Neutrophil (primary cell): ENCODE measurements around the gene PCLO.
"Not testable (repeated sequence)": the region's sequence is repeated elsewhere in the genome, so short reads cannot be mapped to it uniquely, and the experiment has no call there.

Experiments
- H3K27ac ChIP-seq: fragments of 200-600 bp; sonication (generic); 2 replicates; pipeline ENCODE4 v1.5.1; 2016; ENCODE audit warnings: mild to moderate bottlenecking, moderate library complexity
- H3K27me3 ChIP-seq: fragments of 200-600 bp; sonication (generic); 2 replicates; pipeline ENCODE4 v1.6.0; 2016; ENCODE audit warnings: mild to moderate bottlenecking
- H3K36me3 ChIP-seq: fragments of 200-600 bp; sonication (generic); 2 replicates; pipeline ENCODE4 v1.5.1; 2017
- H3K4me1 ChIP-seq, 2 experiments: fragments of 200-600 bp in 1 of 2; sonication (generic) in 1 of 2; 1 replicate in 1 of 2; 2 replicates in 1 of 2; pipeline versions ENCODE4 v1.5.1 to v1.6.1; 2013 to 2016; ENCODE audit warnings: low read depth in 1 of 2, low read length in 1 of 2, mild to moderate bottlenecking in 1 of 2, moderate library complexity in 1 of 2; ENCODE audit not compliant: control insufficient read depth in 1 of 2, insufficient read depth in 1 of 2
- H3K4me3 ChIP-seq, 2 experiments: fragments of 200-600 bp in 1 of 2; sonication (generic) in 1 of 2; 1 replicate in 1 of 2; 2 replicates in 1 of 2; pipeline ENCODE4 v1.5.1; 2013 to 2016; ENCODE audit warnings: low read depth in 1 of 2, low read length in 1 of 2, mild to moderate bottlenecking in 1 of 2, moderate library complexity in 1 of 2
- H3K9me3 ChIP-seq: fragments of 200-600 bp; sonication (generic); 2 replicates; pipeline ENCODE4 v1.5.1; 2016
- TF ChIP-seq, protein P1 (sequence below): fragments of 200-600 bp; sonication (generic); IDR thresholded peaks from 2 replicates; pipeline ENCODE4 v1.5.1; 2016; ENCODE audit warnings: antibody characterized with exemption

The PCLO gene

DNA sequence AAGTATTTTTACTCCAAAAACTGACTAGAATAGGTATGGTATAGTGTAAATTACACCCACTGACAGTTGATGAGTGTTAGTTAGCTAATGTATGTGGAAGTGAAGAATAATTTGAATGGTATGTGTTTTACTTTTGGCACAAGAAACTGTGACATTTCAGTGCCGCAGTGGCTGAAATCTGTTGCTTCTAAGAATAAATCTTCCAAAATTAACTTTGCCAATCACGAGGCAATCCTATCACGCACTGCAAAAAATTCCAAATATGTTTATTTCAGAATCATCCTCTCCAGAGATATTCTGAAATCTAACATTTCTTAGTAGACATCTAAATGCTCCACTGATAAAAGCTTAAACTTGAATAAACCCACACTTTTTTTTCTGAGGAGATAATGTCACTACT, 61.2 kb downstream of the PCLO start:
- Histone ChIP-seq H3K4me1 (no peaks in the 10 kb centered on the region), H3K4me3 (no peak overlapping the region), H3K27me3 (no peaks in the 10 kb centered on the region), H3K36me3 (no peaks in the 10 kb centered on the region), H3K27ac (no peak overlapping the region), H3K9me3 (no peaks in the 10 kb centered on the region)
- TF ChIP-seq, protein P1, sequence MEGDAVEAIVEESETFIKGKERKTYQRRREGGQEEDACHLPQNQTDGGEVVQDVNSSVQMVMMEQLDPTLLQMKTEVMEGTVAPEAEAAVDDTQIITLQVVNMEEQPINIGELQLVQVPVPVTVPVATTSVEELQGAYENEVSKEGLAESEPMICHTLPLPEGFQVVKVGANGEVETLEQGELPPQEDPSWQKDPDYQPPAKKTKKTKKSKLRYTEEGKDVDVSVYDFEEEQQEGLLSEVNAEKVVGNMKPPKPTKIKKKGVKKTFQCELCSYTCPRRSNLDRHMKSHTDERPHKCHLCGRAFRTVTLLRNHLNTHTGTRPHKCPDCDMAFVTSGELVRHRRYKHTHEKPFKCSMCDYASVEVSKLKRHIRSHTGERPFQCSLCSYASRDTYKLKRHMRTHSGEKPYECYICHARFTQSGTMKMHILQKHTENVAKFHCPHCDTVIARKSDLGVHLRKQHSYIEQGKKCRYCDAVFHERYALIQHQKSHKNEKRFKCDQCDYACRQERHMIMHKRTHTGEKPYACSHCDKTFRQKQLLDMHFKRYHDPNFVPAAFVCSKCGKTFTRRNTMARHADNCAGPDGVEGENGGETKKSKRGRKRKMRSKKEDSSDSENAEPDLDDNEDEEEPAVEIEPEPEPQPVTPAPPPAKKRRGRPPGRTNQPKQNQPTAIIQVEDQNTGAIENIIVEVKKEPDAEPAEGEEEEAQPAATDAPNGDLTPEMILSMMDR, result no peak

DNA sequence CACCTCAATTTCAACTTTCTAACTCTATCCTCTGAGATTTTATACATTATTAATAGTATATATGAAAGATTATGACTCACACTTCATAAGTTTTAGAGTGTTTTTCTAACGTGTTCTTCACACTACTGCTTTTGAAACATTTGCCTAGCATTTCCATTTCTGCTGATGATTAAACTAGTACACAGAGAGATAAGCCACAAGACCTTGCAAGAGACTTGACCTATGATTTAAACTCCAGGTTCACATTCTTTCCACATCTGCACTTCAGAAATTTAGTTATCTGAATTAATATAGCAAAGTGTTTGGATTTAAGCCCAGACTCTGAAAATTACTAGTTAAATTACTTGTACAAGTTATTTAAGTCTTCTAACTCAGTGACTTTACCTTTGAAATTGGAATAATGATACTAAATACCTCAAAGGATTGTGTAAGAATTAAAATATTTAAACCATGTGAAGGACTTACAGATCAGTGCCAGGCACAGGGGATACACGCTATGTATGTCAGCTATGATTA, 66.6 kb downstream of the PCLO start:
- Histone ChIP-seq H3K27ac (no peak overlapping the region), H3K4me3 (no peak overlapping the region), H3K9me3 (peaks cover 3% of the 10 kb centered on the region), H3K36me3 (no peaks in the 10 kb centered on the region), H3K4me1 (no peaks in the 10 kb centered on the region), H3K27me3 (no peaks in the 10 kb centered on the region)
- TF ChIP-seq, protein P1, result no peak

GRCh38 chr7:83085299-83085698, 77.4 kb downstream of the PCLO start:
- TF ChIP-seq, protein P1, result no peak
- Histone ChIP-seq H3K4me1 (no peaks in the 10 kb centered on the region), H3K36me3 (no peaks in the 10 kb centered on the region), H3K9me3 (no peaks in the 10 kb centered on the region), H3K4me3 (no peak overlapping the region), H3K27me3 (no peaks in the 10 kb centered on the region), H3K27ac (no peak overlapping the region)

- H3K36me3 ChIP-seq, H3K9me3 ChIP-seq, H3K27ac ChIP-seq, H3K4me3 ChIP-seq, H3K4me1 ChIP-seq, H3K27me3 ChIP-seq: not testable (repeated sequence)
These were observed 82.8 kb downstream of the PCLO start for GRCh38 chr7:83079879-83080278.

DNA sequence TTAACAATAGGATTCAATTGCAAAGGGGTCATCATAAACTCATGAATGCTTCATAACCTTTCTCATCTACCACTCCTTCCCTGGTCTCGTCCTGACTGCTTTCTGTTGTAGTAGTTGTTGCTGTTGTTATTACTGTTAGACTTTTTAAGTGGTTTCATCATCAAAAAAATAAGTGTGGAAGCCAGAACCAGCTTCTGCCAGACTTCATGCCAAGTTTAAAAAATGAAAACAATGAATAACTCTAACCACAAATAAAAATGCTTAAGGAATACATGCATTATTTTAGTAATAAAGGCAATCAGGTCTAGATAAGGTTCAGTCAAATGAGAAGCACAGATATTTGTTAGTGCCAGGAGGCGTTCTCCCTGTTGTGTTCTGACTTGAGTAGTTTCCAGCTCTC, 85.4 kb downstream of the PCLO start:
- no peaks in the 10 kb centered on the region for H3K36me3 ChIP-seq
- no peaks in the 10 kb centered on the region for H3K4me1 ChIP-seq
- no peaks in the 10 kb centered on the region for H3K27me3 ChIP-seq
- H3K27ac ChIP-seq, result no peak overlapping the region
- no peak overlapping the region for H3K4me3 ChIP-seq
- TF ChIP-seq, protein P1, result no peak
- H3K9me3 ChIP-seq, result no peaks in the 10 kb centered on the region

- H3K27ac ChIP-seq, result no peak overlapping the region
- no peaks in the 10 kb centered on the region for H3K36me3 ChIP-seq
- TF ChIP-seq, protein P1, result no peak
- H3K9me3 ChIP-seq, result no peaks in the 10 kb centered on the region
- no peaks in the 10 kb centered on the region for H3K27me3 ChIP-seq
- H3K4me1 ChIP-seq, result no peaks in the 10 kb centered on the region
- H3K4me3 ChIP-seq, result no peak overlapping the region
These were observed 89.8 kb downstream of the PCLO start for GRCh38 chr7:83072576-83073517.
